CD14-positive monocyte (primary cell): ENCODE results near the gene C2orf76. TPM values are rescaled to one million over a fixed set of nuclear protein-coding genes. Genes with fewer than 3 reads are reported as not detected.
"Not testable (repeated sequence)": the region's sequence is repeated elsewhere in the genome, so short reads cannot be mapped to it uniquely, and the experiment has no call there.

Experiments used
- DNase-seq, 3 donors: peaks; one replicate each; pipeline ENCODE4 v3.0.0-alpha.2; 2011 to 2022
- H2AFZ ChIP-seq: 2 replicates; pipeline ENCODE4 v1.6.0; 2012; ENCODE audit warnings: mild to moderate bottlenecking, low read depth, low read length, inconsistent platforms; ENCODE audit not compliant: insufficient read depth, poor library complexity, severe bottlenecking
- H3K27ac ChIP-seq, 2 donors: 1 replicate in 1 of 2; 2 replicates in 1 of 2; pipeline ENCODE4 v1.5.1; 2012 to 2013; ENCODE audit warnings: low read length in 2 of 2, control low read depth in 1 of 2, inconsistent platforms in 1 of 2, low read depth in 1 of 2, mild to moderate bottlenecking in 1 of 2
- H3K27me3 ChIP-seq, 2 donors: one replicate each; pipeline versions ENCODE4 v1.6.0 to v1.6.1; 2011 to 2013; ENCODE audit warnings: low read length in 2 of 2; ENCODE audit not compliant: control insufficient read depth in 2 of 2, insufficient read depth in 2 of 2
- H3K36me3 ChIP-seq, 2 donors: replicated peaks in 1 of 2; 1 replicate in 1 of 2; 2 replicates in 1 of 2; pipeline versions ENCODE4 v1.5.1 to v1.6.1; 2012 to 2013; ENCODE audit warnings: low read length in 2 of 2, control low read depth in 1 of 2, inconsistent platforms in 1 of 2, mild to moderate bottlenecking in 1 of 2; ENCODE audit not compliant: insufficient read depth in 2 of 2, control insufficient read depth in 1 of 2
- H3K4me1 ChIP-seq, 2 donors: 1 replicate in 1 of 2; 2 replicates in 1 of 2; pipeline versions ENCODE4 v1.5.1 to v1.6.1; 2012 to 2013; ENCODE audit warnings: low read length in 2 of 2, control low read depth in 1 of 2, inconsistent platforms in 1 of 2, mild to moderate bottlenecking in 1 of 2, moderate library complexity in 1 of 2; ENCODE audit not compliant: insufficient read depth in 2 of 2, control insufficient read depth in 1 of 2
- H3K4me2 ChIP-seq: replicated peaks from 2 replicates; pipeline ENCODE3; 2012; ENCODE audit warnings: low read length, moderate library complexity, mild to moderate bottlenecking; ENCODE audit not compliant: poor library complexity, severe bottlenecking; ENCODE audit errors: extremely low read depth
- H3K4me3 ChIP-seq, 3 experiments: fragments of 200-600 bp in 1 of 3; sonication (generic) in 1 of 3; replicated peaks in 1 of 3; 1 replicate in 2 of 3; 2 replicates in 1 of 3; pipeline ENCODE4 v1.5.1; 2011 to 2013; ENCODE audit warnings: low read length in 3 of 3, mild to moderate bottlenecking in 3 of 3, control low read depth in 2 of 3, low read depth in 2 of 3, inconsistent platforms in 1 of 3, moderate library complexity in 1 of 3
- H3K79me2 ChIP-seq: 2 replicates; pipeline ENCODE4 v1.6.0; 2012; ENCODE audit warnings: mild to moderate bottlenecking, control low read depth, inconsistent platforms, low read length, moderate library complexity; ENCODE audit not compliant: insufficient read depth
- H3K9ac ChIP-seq: 2 replicates; pipeline ENCODE4 v1.6.0; 2017; ENCODE audit warnings: low read length, mild to moderate bottlenecking; ENCODE audit not compliant: insufficient read depth, poor library complexity, severe bottlenecking
- H3K9me3 ChIP-seq, 2 donors: replicated peaks in 1 of 2; 1 replicate in 1 of 2; 2 replicates in 1 of 2; pipeline versions ENCODE4 v1.5.1 to v1.6.1; 2012 to 2013; ENCODE audit warnings: low read length in 2 of 2, control low read depth in 1 of 2; ENCODE audit not compliant: control insufficient read depth in 1 of 2, insufficient read depth in 1 of 2
- H4K20me1 ChIP-seq: 2 replicates; pipeline ENCODE4 v1.6.0; 2012; ENCODE audit warnings: mild to moderate bottlenecking, low read length, control low read depth, moderate library complexity; ENCODE audit not compliant: insufficient read depth
- H3K27ac Mint-ChIP-seq, 7 donors: one replicate each; pipeline ENCODE4 v1.8.0; 2020; ENCODE audit warnings: mild to moderate bottlenecking in 7 of 7, mixed read lengths in 7 of 7, moderate library complexity in 6 of 7, inconsistent platforms in 2 of 7
- H3K27me3 Mint-ChIP-seq, 3 donors: one replicate each; pipeline ENCODE4 v1.8.0; 2021 to 2022; ENCODE audit warnings: low read depth in 3 of 3, mild to moderate bottlenecking in 3 of 3, mixed read lengths in 3 of 3, moderate library complexity in 3 of 3, inconsistent platforms in 1 of 3
- H3K36me3 Mint-ChIP-seq, 2 donors: one replicate each; pipeline ENCODE4 v1.8.0; 2020; ENCODE audit warnings: mixed read lengths in 2 of 2, inconsistent platforms in 1 of 2, mild to moderate bottlenecking in 1 of 2
- H3K4me1 Mint-ChIP-seq: one replicate; pipeline ENCODE4 v1.8.0; 2020; ENCODE audit warnings: mild to moderate bottlenecking, mixed read lengths
- H3K4me3 Mint-ChIP-seq, 2 donors: one replicate each; pipeline ENCODE4 v1.8.0; 2020; ENCODE audit warnings: mild to moderate bottlenecking in 2 of 2, mixed read lengths in 2 of 2, moderate library complexity in 1 of 2
- H3K9me3 Mint-ChIP-seq, 7 donors: one replicate each; pipeline ENCODE4 v1.8.0; 2020 to 2022; ENCODE audit warnings: mixed read lengths in 7 of 7, mild to moderate bottlenecking in 6 of 7, moderate library complexity in 6 of 7, inconsistent platforms in 2 of 7
- CTCF ChIP-seq: fragments of 200-600 bp; IDR thresholded peaks from one replicate; pipeline ENCODE4 v1.8.0; 2022; ENCODE audit warnings: antibody characterized with exemption, mild to moderate bottlenecking
- WGBS: methylation state at CpG from one replicate; pipeline ENCODE4 v1.1.5; 2013; ENCODE audit warnings: missing lambda C conversion rate; ENCODE audit not compliant: insufficient coverage; 5-methylcytosine and 5-hydroxymethylcytosine counted together
- intact Hi-C, 2 donors: fragments of 100-400 bp; cut with micrococcal nuclease; formaldehyde crosslinking; loops; one replicate each; pipeline versions ENCODE4 v1.15.0 to v1.15.1; 2023
- polyA plus RNA-seq, 3 donors: library from polyadenylated mRNA; depleted of rRNA in 1 of 3; unstranded in 2 of 3; stranded (reverse) in 1 of 3; fragments of 300-500 nt in 2 of 3; fragments of >200 nt in 1 of 3; fragmentation: Illumina TruSeq in 2 of 3; gene quantifications; 1 replicate in 2 of 3; 2 replicates in 1 of 3; pipeline ENCODE4 v1.2.3, GENCODE V29; 2012 to 2021

C2orf76 gene
- polyA plus RNA-seq, 3 donors, result 9.7 to 32.5 (median 31.0) TPM

- no peak for TF ChIP-seq CTCF
- peaks cover 0 to 11% of the 10 kb centered on the region in 2 donors for H3K4me1 ChIP-seq
- no peak overlapping the region for H3K9ac ChIP-seq
- H3K27ac ChIP-seq, result no peak overlapping the region
- H3K27me3 Mint-ChIP-seq, result peaks cover 0 to 2% (median 0%) of the 10 kb centered on the region in 3 donors
- H3K27ac Mint-ChIP-seq, result peak overlapping the region in 1 of 7 donors; percentile 52
- peaks cover 3% of the 10 kb centered on the region for H3K4me1 Mint-ChIP-seq
- H3K79me2 ChIP-seq, result no peaks in the 10 kb centered on the region
- H3K36me3 ChIP-seq, result peaks cover 18 to 22% of the 10 kb centered on the region in 2 donors
- peaks cover 29 to 32% of the 10 kb centered on the region in 2 donors for H3K36me3 Mint-ChIP-seq
- no peak for DNase-seq
- H3K9me3 ChIP-seq, result peaks cover 12 to 14% of the 10 kb centered on the region in 2 donors
- no peaks in the 10 kb centered on the region for H4K20me1 ChIP-seq
- no peak overlapping the region for H3K4me2 ChIP-seq
- intact Hi-C loops, result no loop called here
- 98% methylated on average over 5 of the region's 5 CpGs for WGBS
- H3K27me3 ChIP-seq, result no peaks in the 10 kb centered on the region
- H3K4me3 ChIP-seq, result no peak overlapping the region
- no peak overlapping the region for H2AFZ ChIP-seq
- peaks cover 10 to 23% (median 18%) of the 10 kb centered on the region in 7 donors for H3K9me3 Mint-ChIP-seq
- H3K4me3 Mint-ChIP-seq, result no peak overlapping the region
Measured at GRCh38 chr2:119376810-119377209, 10.2 kb upstream of the C2orf76 start.

GRCh38 chr2:119376406-119376805 lies 9.8 kb upstream of the C2orf76 start:
- H2AFZ ChIP-seq, H3K27ac ChIP-seq, H4K20me1 ChIP-seq, H3K27me3 ChIP-seq, DNase-seq, H3K9ac ChIP-seq, H3K79me2 ChIP-seq, H3K4me2 ChIP-seq, H3K27me3 Mint-ChIP-seq, H3K4me3 ChIP-seq, H3K4me3 Mint-ChIP-seq, H3K4me1 Mint-ChIP-seq, intact Hi-C loops: not testable (repeated sequence)
- H3K9me3 Mint-ChIP-seq, result peaks cover 10 to 26% (median 18%) of the 10 kb centered on the region in 7 donors
- 100% methylated on average over 3 of the region's 6 CpGs for WGBS
- Histone ChIP-seq H3K4me1 (peaks cover 0 to 11% of the 10 kb centered on the region in 2 donors), H3K36me3 (peaks cover 22 to 26% of the 10 kb centered on the region in 2 donors), H3K9me3 (peaks cover 12 to 14% of the 10 kb centered on the region in 2 donors)
- H3K36me3 Mint-ChIP-seq, result peaks cover 33 to 36% of the 10 kb centered on the region in 2 donors
- peak overlapping the region in 1 of 7 donors; percentile 52 for H3K27ac Mint-ChIP-seq

- H3K79me2 ChIP-seq, H3K4me3 Mint-ChIP-seq, H2AFZ ChIP-seq, H3K27me3 ChIP-seq, H3K27me3 Mint-ChIP-seq, H3K4me3 ChIP-seq, intact Hi-C loops, H3K4me1 Mint-ChIP-seq, H3K4me2 ChIP-seq, DNase-seq, H3K9ac ChIP-seq, H3K27ac ChIP-seq: not testable (repeated sequence)
- no CpG with 5 or more reads among the region's 5 CpGs for WGBS
- Histone ChIP-seq H4K20me1 (peaks cover 12% of the 10 kb centered on the region), H3K36me3 (peaks cover 43 to 49% of the 10 kb centered on the region in 2 donors), H3K4me1 (peaks cover 0 to 11% of the 10 kb centered on the region in 2 donors), H3K9me3 (peaks cover 12 to 14% of the 10 kb centered on the region in 2 donors)
- peaks cover 53 to 58% of the 10 kb centered on the region in 2 donors for H3K36me3 Mint-ChIP-seq
- H3K9me3 Mint-ChIP-seq, result peaks cover 10 to 28% (median 18%) of the 10 kb centered on the region in 7 donors
- peak overlapping the region in 2 of 7 donors; percentile 2 to 63 for H3K27ac Mint-ChIP-seq
Measured at GRCh38 chr2:119373907-119374745, 7.5 kb upstream of the C2orf76 start.
